ACHN (cell line): ENCODE measurements around the gene ASMT.
"Not testable (repeated sequence)": the region's sequence is repeated elsewhere in the genome, so short reads cannot be mapped to it uniquely, and the experiment has no call there.

Experiments
- DNase-seq: peaks from one replicate; pipeline ENCODE4 v3.0.0-alpha.2; 2015
- in situ Hi-C: cut with HindIII; loops from 2 replicates; pipeline ENCODE4 v1.10.0; 2017; ENCODE audit warnings: low sequenced_read_pairs, low pct_ligation_motif_present, low pct_unique_long_range_greater_than_20kb

ASMT gene

DNA sequence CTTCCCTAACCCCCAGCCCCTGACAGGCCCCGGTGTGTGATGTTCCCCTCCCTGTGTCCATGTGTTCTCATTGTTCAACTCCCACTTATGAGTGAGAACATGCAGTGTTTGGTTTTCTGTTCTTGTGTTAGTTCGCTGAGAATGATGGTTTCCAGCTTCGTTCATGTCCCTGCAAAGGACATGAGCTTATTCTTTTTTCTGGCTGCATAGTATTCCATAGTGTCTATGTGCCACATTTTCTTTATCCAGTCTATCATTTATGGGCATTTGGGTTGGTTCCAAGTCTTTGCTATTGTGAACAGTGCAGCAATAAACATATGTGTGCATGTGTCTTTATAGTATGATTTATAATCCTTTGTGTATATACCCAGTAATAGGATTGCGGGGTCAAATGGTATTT lies 67.6 kb downstream of the ASMT start:
- in situ Hi-C loops, DNase-seq: not testable (repeated sequence)

DNA sequence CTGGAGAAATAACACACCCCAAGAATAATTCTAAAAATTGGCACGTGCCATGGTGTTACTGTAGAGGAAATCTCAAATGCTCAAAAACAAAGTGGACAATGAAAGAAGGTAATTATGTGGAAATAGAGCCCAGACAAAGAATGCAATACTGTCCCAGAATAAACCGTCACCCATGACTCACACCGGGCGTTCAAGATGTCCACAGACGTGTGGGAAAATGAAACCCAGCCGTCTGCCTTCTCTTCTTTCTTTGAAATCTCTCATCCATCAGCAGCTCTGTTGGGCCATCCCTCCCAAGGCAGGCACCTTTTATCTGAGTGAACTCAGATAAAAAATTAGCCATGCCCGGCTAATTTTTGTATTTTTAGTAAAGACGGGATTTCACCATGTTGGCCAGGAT lies 70.0 kb downstream of the ASMT start:
- in situ Hi-C loops, DNase-seq: not testable (repeated sequence)

DNA sequence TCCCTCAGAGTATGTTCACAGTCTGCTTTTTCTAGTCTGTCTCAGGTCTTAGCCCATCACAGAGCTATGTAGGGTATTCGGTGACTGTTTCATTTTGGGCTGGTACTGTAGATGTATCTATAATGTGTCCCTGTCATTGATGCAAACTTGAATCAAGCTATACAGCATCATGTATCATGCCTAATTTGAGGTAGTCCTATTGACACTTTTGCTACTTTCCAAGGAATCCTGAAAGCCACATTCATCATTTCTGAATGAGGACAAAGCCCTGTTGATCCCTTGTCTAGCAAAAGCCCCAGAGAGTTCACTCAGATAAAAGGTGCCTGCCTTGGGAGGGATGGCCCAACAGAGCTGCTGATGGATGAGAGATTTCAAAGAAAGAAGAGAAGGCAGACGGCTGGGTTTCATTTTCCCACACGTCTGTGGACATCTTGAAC lies 70.6 kb downstream of the ASMT start:
- DNase-seq, in situ Hi-C loops: not testable (repeated sequence)

DNA sequence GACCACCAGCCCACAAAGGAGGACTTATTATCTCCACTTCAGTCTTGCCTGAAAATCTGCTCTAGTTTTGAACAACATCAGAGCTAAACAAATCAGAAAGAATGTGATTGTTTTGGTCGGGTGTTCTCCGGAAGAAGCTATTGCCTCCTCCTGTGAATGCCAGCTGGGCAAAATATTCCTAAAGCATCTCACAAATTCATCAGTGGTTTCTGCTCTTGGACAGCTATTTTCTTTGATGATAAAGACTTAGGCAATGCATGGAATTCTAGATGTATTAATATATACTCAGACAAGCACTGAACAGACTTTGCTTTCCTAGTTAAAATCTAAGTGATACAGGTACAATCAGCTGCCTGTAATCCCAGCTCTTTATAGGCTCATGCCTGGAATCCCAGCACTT lies 71.8 kb downstream of the ASMT start:
- DNase-seq, result no peak
- in situ Hi-C loops, result no loop called here
